Endodermal cell (in vitro differentiated cells): ENCODE data around the gene CMIP. TPM values are rescaled to one million over a fixed set of nuclear protein-coding genes. Genes with fewer than 3 reads are reported as not detected.
A peak's percentile ranks its signal among the peaks of the same experiment; 100 is the strongest.

Source experiments
- DNase-seq: peaks from one replicate; pipeline ENCODE4 v3.0.0-alpha.2; 2017
- H3K27ac ChIP-seq: 2 replicates; pipeline ENCODE4 v1.5.1; 2013; ENCODE audit warnings: mild to moderate bottlenecking, low read depth, low read length, moderate library complexity
- H3K27me3 ChIP-seq: 2 replicates; pipeline ENCODE4 v1.6.1; 2013; ENCODE audit warnings: mild to moderate bottlenecking, low read length, moderate library complexity; ENCODE audit not compliant: insufficient read depth, control insufficient read depth, poor library complexity, severe bottlenecking
- H3K36me3 ChIP-seq: 2 replicates; pipeline ENCODE4 v1.7.0; 2013; ENCODE audit warnings: mild to moderate bottlenecking, low read length, moderate library complexity; ENCODE audit not compliant: control insufficient read depth, insufficient read depth
- H3K4me1 ChIP-seq: one replicate; pipeline ENCODE4 v1.7.0; 2013; ENCODE audit warnings: low read length; ENCODE audit not compliant: control insufficient read depth, insufficient read depth
- H3K4me3 ChIP-seq: 2 replicates; pipeline ENCODE4 v1.5.1; 2013; ENCODE audit warnings: mild to moderate bottlenecking, low read length, moderate library complexity
- H3K9ac ChIP-seq: 2 replicates; pipeline ENCODE4 v1.6.1; 2013; ENCODE audit warnings: mild to moderate bottlenecking, low read length, moderate library complexity; ENCODE audit not compliant: poor library complexity, severe bottlenecking; ENCODE audit errors: extremely low read depth
- H3K9me3 ChIP-seq: 2 replicates; pipeline ENCODE4 v1.6.1; 2013; ENCODE audit warnings: mild to moderate bottlenecking, low read length, moderate library complexity; ENCODE audit not compliant: control insufficient read depth
- H3K27ac Mint-ChIP-seq: 2 replicates; pipeline ENCODE4 v1.8.0; 2020; ENCODE audit warnings: mixed read lengths
- H3K27me3 Mint-ChIP-seq: 2 replicates; pipeline ENCODE4 v1.8.0; 2021; ENCODE audit warnings: mild to moderate bottlenecking, mixed read lengths; ENCODE audit not compliant: insufficient read depth
- H3K36me3 Mint-ChIP-seq: 2 replicates; pipeline ENCODE4 v1.8.0; 2020; ENCODE audit warnings: low read depth, mixed read lengths
- H3K4me1 Mint-ChIP-seq: 2 replicates; pipeline ENCODE4 v1.8.0; 2020; ENCODE audit warnings: mixed read lengths
- H3K4me3 Mint-ChIP-seq: 2 replicates; pipeline ENCODE4 v1.8.0; 2020; ENCODE audit warnings: mild to moderate bottlenecking, moderate library complexity, mixed read lengths
- H3K9me3 Mint-ChIP-seq: 2 replicates; pipeline ENCODE4 v1.8.0; 2020; ENCODE audit warnings: mild to moderate bottlenecking, mixed read lengths
- CTCF ChIP-seq: fragments of 200-600 bp; sonication (generic); conservative IDR thresholded peaks from 2 replicates; pipeline ENCODE4 v1.5.0; 2021; ENCODE audit warnings: antibody characterized with exemption, mild to moderate bottlenecking
- WGBS, 2 experiments: methylation state at CpG; one replicate each; pipeline versions ENCODE4 v1.1.5 to v1.1.7; 2013; ENCODE audit warnings: missing lambda C conversion rate in 2 of 2, mixed read lengths in 1 of 2; ENCODE audit not compliant: insufficient coverage in 1 of 2, insufficient read length in 1 of 2; 5-methylcytosine and 5-hydroxymethylcytosine counted together
- total RNA-seq, 2 donors: library from RNA; stranded (reverse); fragmentation: NEBNext Ultra II Directional in 1 of 2; extraction: Animal tissue kit (Norgen Biotek cat#: 25700) in 1 of 2; gene quantifications; 2 replicates in 1 of 2; 3 replicates in 1 of 2; pipeline ENCODE4 v1.2.1, GENCODE V29; 2021

CMIP gene
- total RNA-seq, 2 donors from 2014 or later, result 64.0 to 64.7 TPM

- no peaks in the 10 kb centered on the region for H3K9me3 ChIP-seq
- 96% methylated on average over 8 to 11 of the region's 11 CpGs for WGBS, 2 experiments
- H3K27me3 ChIP-seq, result no peaks in the 10 kb centered on the region
- Mint-ChIP-seq H3K4me1 (peaks cover 41% of the 10 kb centered on the region), H3K4me3 (no peak overlapping the region), H3K27ac (no peak overlapping the region), H3K9me3 (no peaks in the 10 kb centered on the region), H3K36me3 (peaks cover 17% of the 10 kb centered on the region), H3K27me3 (no peaks in the 10 kb centered on the region)
- DNase-seq, result no peak
- H3K9ac ChIP-seq, result no peak overlapping the region
- peaks cover 12% of the 10 kb centered on the region for H3K36me3 ChIP-seq
- no peak overlapping the region for H3K4me3 ChIP-seq
- no peak for TF ChIP-seq CTCF
- H3K27ac ChIP-seq, result no peak overlapping the region
- H3K4me1 ChIP-seq, result peaks cover 16% of the 10 kb centered on the region
Observed at GRCh38 chr16:81586977-81587625, 142.5 kb downstream of the CMIP start.

GRCh38 chr16:81587626-81588160, 143.1 kb downstream of the CMIP start:
- H3K4me3 ChIP-seq, result no peak overlapping the region
- H3K4me3 Mint-ChIP-seq, result no peak overlapping the region
- peaks cover 16% of the 10 kb centered on the region for H3K4me1 ChIP-seq
- no peaks in the 10 kb centered on the region for H3K27me3 Mint-ChIP-seq
- peak overlapping the region; percentile 30 for H3K9ac ChIP-seq
- H3K9me3 Mint-ChIP-seq, result no peaks in the 10 kb centered on the region
- H3K27ac ChIP-seq, result no peak overlapping the region
- H3K27me3 ChIP-seq, result no peaks in the 10 kb centered on the region
- peaks cover 17% of the 10 kb centered on the region for H3K36me3 Mint-ChIP-seq
- DNase-seq, result no peak
- peaks cover 12% of the 10 kb centered on the region for H3K36me3 ChIP-seq
- H3K9me3 ChIP-seq, result no peaks in the 10 kb centered on the region
- no peak for TF ChIP-seq CTCF
- H3K4me1 Mint-ChIP-seq, result peaks cover 37% of the 10 kb centered on the region
- peak overlapping the region; percentile 84 for H3K27ac Mint-ChIP-seq
- 89 to 94% methylated on average over 10 to 12 of the region's 12 CpGs for WGBS, 2 experiments

GRCh38 chr16:81588326-81589081, 143.9 kb downstream of the CMIP start:
- H3K36me3 ChIP-seq, result peaks cover 12% of the 10 kb centered on the region
- Mint-ChIP-seq H3K4me3 (no peak overlapping the region), H3K27ac (peak overlapping the region; percentile 84), H3K4me1 (peaks cover 36% of the 10 kb centered on the region), H3K27me3 (no peaks in the 10 kb centered on the region), H3K9me3 (no peaks in the 10 kb centered on the region), H3K36me3 (peaks cover 17% of the 10 kb centered on the region)
- no peaks in the 10 kb centered on the region for H3K27me3 ChIP-seq
- 86 to 97% methylated on average over 10 to 17 of the region's 17 CpGs for WGBS, 2 experiments
- H3K4me1 ChIP-seq, result peaks cover 16% of the 10 kb centered on the region
- no peak for DNase-seq
- H3K27ac ChIP-seq, result peak overlapping the region; percentile 13
- TF ChIP-seq CTCF, result no peak
- peak overlapping the region; percentile 39 for H3K4me3 ChIP-seq
- no peaks in the 10 kb centered on the region for H3K9me3 ChIP-seq
- peak overlapping the region; percentile 30 for H3K9ac ChIP-seq
